Measurements from ENCODE around the gene GRXCR2.
"Not testable (repeated sequence)": the region's sequence is repeated elsewhere in the genome, so short reads cannot be mapped to it uniquely, and the experiment has no call there.

The GRXCR2 gene

DNA sequence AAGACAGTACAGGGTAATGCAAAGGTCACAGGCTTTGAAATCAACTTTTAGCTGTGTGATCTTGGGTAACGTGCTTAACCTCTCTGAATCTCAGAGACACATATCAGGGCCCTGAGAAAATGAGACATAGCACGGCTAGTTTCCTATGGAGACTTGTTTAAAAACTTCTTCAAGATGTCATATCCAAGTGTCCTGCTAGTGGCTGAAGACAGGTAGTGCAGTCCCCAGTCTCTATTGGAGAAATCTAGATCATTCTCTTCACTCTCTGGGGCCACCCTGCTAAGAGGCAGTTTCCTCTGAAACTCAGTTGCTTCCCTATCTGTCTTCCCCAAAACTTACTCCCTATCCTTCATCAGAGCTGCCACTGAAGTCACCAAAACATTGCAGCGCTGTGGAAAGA is 30.3 kb upstream of the GRXCR2 start:
- DNase-seq (ENCODE audit: extremely low read depth, insufficient read length) = no peak

DNA sequence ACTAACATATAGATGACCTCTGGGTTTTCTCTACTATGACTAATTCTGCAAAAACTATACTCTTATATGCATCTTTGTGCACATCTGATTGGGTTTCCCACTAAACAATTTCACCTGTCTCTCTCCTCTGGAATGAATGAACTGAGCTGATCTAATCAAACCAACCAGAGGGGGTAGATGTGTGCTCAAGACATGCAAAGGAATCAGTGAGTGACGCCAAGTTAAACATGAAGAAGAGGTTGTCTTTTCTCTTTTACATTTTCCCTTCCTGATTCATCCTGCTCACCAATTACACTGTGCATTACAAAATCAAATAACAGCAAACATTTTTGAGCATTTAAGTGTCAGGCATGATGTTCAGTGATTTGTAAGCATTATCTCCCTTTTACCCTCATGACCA is 29.6 kb upstream of the GRXCR2 start:
- TF ChIP-seq, protein P1, sequence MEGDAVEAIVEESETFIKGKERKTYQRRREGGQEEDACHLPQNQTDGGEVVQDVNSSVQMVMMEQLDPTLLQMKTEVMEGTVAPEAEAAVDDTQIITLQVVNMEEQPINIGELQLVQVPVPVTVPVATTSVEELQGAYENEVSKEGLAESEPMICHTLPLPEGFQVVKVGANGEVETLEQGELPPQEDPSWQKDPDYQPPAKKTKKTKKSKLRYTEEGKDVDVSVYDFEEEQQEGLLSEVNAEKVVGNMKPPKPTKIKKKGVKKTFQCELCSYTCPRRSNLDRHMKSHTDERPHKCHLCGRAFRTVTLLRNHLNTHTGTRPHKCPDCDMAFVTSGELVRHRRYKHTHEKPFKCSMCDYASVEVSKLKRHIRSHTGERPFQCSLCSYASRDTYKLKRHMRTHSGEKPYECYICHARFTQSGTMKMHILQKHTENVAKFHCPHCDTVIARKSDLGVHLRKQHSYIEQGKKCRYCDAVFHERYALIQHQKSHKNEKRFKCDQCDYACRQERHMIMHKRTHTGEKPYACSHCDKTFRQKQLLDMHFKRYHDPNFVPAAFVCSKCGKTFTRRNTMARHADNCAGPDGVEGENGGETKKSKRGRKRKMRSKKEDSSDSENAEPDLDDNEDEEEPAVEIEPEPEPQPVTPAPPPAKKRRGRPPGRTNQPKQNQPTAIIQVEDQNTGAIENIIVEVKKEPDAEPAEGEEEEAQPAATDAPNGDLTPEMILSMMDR (IDR thresholded peaks at IDR 0.05; ENCODE audit: insufficient read depth, low read length, poor library complexity, severe bottlenecking) = no peak
- no peak for DNase-seq (ENCODE audit: extremely low read depth, insufficient read length)

More for the DNA sequence above, 30.3 kb upstream of the GRXCR2 start:
- H3K36me3 ChIP-seq (ENCODE audit: control insufficient read depth, insufficient read depth, low read length) = no peaks in the 10 kb centered on the region
- H3K27me3 ChIP-seq (replicated peaks; ENCODE audit: control insufficient read depth, insufficient read depth, low read length) = no peaks in the 10 kb centered on the region
- H3K4me3 ChIP-seq (replicated peaks; ENCODE audit: low read depth, low read length) = no peak overlapping the region
- TF ChIP-seq, protein P1 (IDR thresholded peaks at IDR 0.05; ENCODE audit: insufficient read depth, low read length, poor library complexity, severe bottlenecking) = no peak

DNA sequence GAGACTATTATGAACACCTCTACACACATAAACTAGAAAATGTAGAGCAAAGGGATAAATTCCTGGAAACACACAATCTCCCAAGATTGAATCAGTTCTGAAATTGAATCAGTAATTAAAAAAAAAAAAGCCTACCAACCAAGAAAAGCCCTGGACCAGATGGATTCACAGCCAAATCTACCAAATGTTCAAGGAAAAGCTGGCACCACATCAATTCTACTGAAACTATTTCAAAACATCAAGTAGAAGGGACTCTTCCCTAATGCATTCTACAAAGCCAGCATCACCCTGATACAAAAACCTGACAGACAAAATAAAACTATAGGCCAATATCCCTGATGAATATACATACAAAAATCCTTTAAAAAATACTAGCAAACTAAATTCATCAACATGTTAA is 25.4 kb upstream of the GRXCR2 start:
- Histone ChIP-seq H3K27me3 (replicated peaks; ENCODE audit: control insufficient read depth, insufficient read depth, low read length) (no peaks in the 10 kb centered on the region), H3K4me3 (replicated peaks; ENCODE audit: low read depth, low read length) (no peak overlapping the region), H3K36me3 (ENCODE audit: control insufficient read depth, insufficient read depth, low read length) (no peaks in the 10 kb centered on the region)
- TF ChIP-seq, protein P1 (IDR thresholded peaks at IDR 0.05; ENCODE audit: insufficient read depth, low read length, poor library complexity, severe bottlenecking) = no peak
- no peak for DNase-seq (ENCODE audit: extremely low read depth, insufficient read length)

More for the DNA sequence above, 29.6 kb upstream of the GRXCR2 start:
- H3K27me3 ChIP-seq (replicated peaks; ENCODE audit: control insufficient read depth, insufficient read depth, low read length) = no peaks in the 10 kb centered on the region
- H3K4me3 ChIP-seq (replicated peaks; ENCODE audit: low read depth, low read length) = no peak overlapping the region
- no peaks in the 10 kb centered on the region for H3K36me3 ChIP-seq (ENCODE audit: control insufficient read depth, insufficient read depth, low read length)

DNA sequence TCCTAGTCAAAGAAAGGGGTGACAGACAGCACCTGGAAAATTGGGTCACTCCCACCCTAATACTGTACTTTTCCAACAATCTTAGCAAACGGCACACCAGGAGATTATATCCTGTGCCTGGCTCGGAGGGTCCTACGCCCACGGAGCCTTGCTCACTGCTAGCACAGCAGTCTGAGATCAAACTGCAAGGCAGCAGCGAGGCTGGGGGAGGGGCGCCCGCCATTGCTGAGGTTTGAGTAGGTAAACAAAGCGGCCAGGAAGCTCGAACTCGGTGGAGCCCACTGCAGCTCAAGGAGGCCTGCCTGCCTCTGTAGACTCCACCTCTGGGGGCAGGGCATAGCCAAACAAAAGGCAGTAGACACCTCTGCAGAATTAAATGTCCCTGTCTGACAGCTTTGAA is 18.6 kb upstream of the GRXCR2 start:
- H3K36me3 ChIP-seq (ENCODE audit: control insufficient read depth, insufficient read depth, low read length); H3K4me3 ChIP-seq (replicated peaks; ENCODE audit: low read depth, low read length); H3K27me3 ChIP-seq (replicated peaks; ENCODE audit: control insufficient read depth, insufficient read depth, low read length); DNase-seq (ENCODE audit: extremely low read depth, insufficient read length): not testable (repeated sequence)

DNA sequence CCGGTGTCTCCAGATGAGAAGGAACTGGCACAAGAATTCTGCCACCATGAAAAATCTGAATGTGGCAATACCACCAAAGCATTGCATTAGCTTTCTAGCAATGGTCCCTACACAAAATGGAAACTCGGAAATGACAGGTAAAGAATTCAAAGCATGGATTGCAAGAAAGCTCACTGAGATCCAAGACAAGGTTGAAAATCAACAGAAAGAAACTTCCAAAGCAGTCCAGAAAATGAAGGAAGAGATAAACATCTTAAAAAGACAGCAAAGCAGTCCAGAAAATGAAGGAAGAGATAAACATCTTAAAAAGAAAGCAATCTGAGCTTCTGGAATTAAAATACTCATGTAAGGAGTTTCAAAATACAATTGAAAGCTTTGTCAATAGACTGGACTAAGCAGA is 16.8 kb upstream of the GRXCR2 start:
- Histone ChIP-seq H3K4me3 (replicated peaks; ENCODE audit: low read depth, low read length) (no peak overlapping the region), H3K27me3 (replicated peaks; ENCODE audit: control insufficient read depth, insufficient read depth, low read length) (no peaks in the 10 kb centered on the region), H3K36me3 (ENCODE audit: control insufficient read depth, insufficient read depth, low read length) (no peaks in the 10 kb centered on the region)
- TF ChIP-seq, protein P1 (IDR thresholded peaks at IDR 0.05; ENCODE audit: insufficient read depth, low read length, poor library complexity, severe bottlenecking) = no peak
- DNase-seq (ENCODE audit: extremely low read depth, insufficient read length) = no peak

DNA sequence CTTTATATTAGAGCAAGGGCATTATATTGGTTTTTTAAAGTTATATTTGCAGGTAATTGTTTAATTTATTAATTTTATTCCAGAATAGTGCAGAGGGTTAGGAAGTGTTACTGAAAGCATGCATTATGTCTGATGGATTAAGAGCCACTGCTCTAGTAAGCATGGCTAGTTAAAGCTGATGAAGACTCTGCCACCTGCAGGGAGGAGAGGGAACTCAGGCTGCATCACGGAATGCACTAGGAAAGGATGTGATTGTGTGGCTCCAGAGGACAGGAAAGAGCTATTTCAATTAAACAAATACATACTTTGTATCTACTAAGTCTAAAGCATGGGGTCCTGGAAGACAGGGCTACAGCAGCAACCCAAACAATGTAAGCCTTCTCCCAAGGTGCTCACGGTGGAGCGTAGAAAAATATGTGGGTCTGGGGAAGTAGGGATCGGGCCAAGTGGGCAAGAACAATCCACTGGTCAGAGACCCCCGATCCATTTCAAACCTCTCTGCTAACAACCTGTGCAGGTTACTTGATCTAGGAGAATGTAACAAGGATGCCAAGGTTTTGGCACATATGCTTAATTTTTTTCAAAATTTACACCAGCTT is 15.3 kb upstream of the GRXCR2 start:
- no peaks in the 10 kb centered on the region for H3K36me3 ChIP-seq (ENCODE audit: control insufficient read depth, insufficient read depth, low read length)
- no peaks in the 10 kb centered on the region for H3K27me3 ChIP-seq (replicated peaks; ENCODE audit: control insufficient read depth, insufficient read depth, low read length)
- no peak for DNase-seq (ENCODE audit: extremely low read depth, insufficient read length)
- no peak overlapping the region for H3K4me3 ChIP-seq (replicated peaks; ENCODE audit: low read depth, low read length)
- TF ChIP-seq, protein P1 (IDR thresholded peaks at IDR 0.05; ENCODE audit: insufficient read depth, low read length, poor library complexity, severe bottlenecking) = peak; percentile 63
